Esophagus muscularis mucosa (tissue), 4 donors: ENCODE data around the gene PMVK. TPM values are rescaled to one million over a fixed set of nuclear protein-coding genes. Genes with fewer than 3 reads are reported as not detected.
"Not testable (repeated sequence)": the region's sequence is repeated elsewhere in the genome, so short reads cannot be mapped to it uniquely, and the experiment has no call there.

ENCODE experiments used
- DNase-seq: peaks from one replicate; pipeline ENCODE4 v3.0.0-alpha.2; 2017; ENCODE audit errors: extremely low spot score
- H3K27ac ChIP-seq, 4 donors: fragments of 200-600 bp; sonication (generic); replicated peaks in 1 of 4; 1 replicate in 3 of 4; 2 replicates in 1 of 4; pipeline ENCODE4 v1.5.1; 2016 to 2019; ENCODE audit warnings: mild to moderate bottlenecking in 1 of 4
- H3K27me3 ChIP-seq, 4 donors: fragments of 200-600 bp; sonication (generic); one replicate each; pipeline versions ENCODE4 v1.5.1 to v1.6.0; 2016 to 2019
- H3K36me3 ChIP-seq, 4 donors: fragments of 200-600 bp; sonication (generic); one replicate each; pipeline ENCODE4 v1.5.1; 2016 to 2019
- H3K4me1 ChIP-seq, 4 donors: fragments of 200-600 bp; sonication (generic); one replicate each; pipeline ENCODE4 v1.5.1; 2016 to 2019
- H3K4me3 ChIP-seq, 4 donors: fragments of 200-600 bp; sonication (generic); 1 replicate in 2 of 4; 2 replicates in 2 of 4; pipeline ENCODE4 v1.5.1; 2016 to 2019; ENCODE audit warnings: mild to moderate bottlenecking in 4 of 4, moderate library complexity in 1 of 4
- H3K9me3 ChIP-seq, 4 donors: fragments of 200-600 bp; sonication (generic); 1 replicate in 3 of 4; 2 replicates in 1 of 4; pipeline ENCODE4 v1.5.1; 2016 to 2019
- CTCF ChIP-seq, 3 experiments: fragments of 200-600 bp in 2 of 3; fragments of 450-650 bp in 1 of 3; sonication (generic) in 2 of 3; IDR thresholded peaks; one replicate each; pipeline ENCODE4 v1.5.1; 2017 to 2019; ENCODE audit warnings: antibody characterized with exemption in 3 of 3, mild to moderate bottlenecking in 2 of 3, moderate library complexity in 1 of 3
- EP300 ChIP-seq: sonication (generic); formaldehyde crosslinking; IDR thresholded peaks from one replicate; pipeline ENCODE4 v1.6.1; 2017; ENCODE audit warnings: antibody characterized with exemption
- POLR2A ChIP-seq: fragments of 450-650 bp; IDR thresholded peaks from one replicate; pipeline ENCODE4 v1.6.1; 2017; ENCODE audit warnings: antibody characterized with exemption, moderate library complexity, mild to moderate bottlenecking, low read depth
- POLR2AphosphoS5 ChIP-seq, 2 donors: sonication (generic); formaldehyde crosslinking; IDR thresholded peaks; one replicate each; pipeline ENCODE4 v1.6.1; 2017; ENCODE audit warnings: antibody characterized with exemption in 2 of 2
- WGBS: methylation state at CpG from one replicate; pipeline ENCODE4 v1.1.5; 2018; 5-methylcytosine and 5-hydroxymethylcytosine counted together
- intact Hi-C: fragments of 100-400 bp; cut with DNase I; formaldehyde crosslinking; loops from one replicate; pipeline ENCODE4 v1.15.1; 2023
- total RNA-seq, 4 donors: library from RNA; depleted of rRNA; stranded (reverse); fragments of >200 nt; gene quantifications; one replicate each; pipeline versions ENCODE4 v1.1.0 to v1.2.1, GENCODE V29; 2016

PMVK gene
- total RNA-seq, 4 donors from 2014 or later, result 15.9 to 26.2 (median 20.0) TPM

- H3K9me3 ChIP-seq, result no peaks in the 10 kb centered on the region
- WGBS, result 78% methylated on average over 2 of the region's 2 CpGs
- intact Hi-C loops, result no loop called here
Measured at GRCh38 chr1:154912755-154913154, 23.8 kb downstream of the PMVK start.

DNA sequence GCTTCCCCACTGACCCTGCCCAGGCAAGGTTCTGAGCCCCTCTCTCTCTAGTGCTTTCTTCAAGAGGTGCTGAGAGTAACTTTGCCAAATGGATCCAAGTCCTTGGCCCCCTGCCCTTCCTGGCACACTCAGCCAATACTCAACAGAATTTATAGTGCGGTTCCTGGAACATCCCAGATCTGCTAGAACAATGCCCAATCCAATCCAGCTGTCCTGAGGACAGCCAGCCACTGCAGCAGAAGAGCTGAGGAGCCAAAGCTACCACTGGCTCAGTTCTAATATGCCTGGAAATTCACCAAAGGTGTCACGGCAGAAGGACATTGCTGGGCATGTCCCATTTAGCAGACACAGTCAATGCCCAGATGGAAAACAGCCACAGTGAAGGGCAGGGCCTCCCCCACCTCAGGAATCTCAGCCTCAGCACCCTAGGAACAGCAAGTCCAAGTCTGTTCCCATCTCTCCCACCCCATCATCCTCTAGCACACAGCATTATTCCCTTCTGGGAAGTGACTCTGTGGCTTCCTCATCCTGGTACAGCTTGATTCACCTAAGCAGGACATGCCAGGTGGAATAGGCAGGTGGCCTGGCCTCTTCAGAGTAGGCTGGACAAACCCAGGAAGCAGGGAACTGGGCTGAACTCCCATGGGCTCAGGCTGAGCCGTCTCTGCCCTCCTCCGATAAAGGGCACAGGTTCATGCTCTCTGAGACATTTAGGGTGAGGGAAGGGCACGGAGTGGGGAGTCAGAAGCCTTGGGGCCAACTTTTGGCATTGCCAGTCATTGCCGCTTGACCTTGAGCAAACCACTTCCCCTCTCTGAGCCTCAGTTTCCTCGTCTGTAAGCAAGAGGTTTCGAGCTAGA, 24.6 kb downstream of the PMVK start:
- 88% methylated on average over 6 of the region's 8 CpGs for WGBS
- H3K27me3 ChIP-seq, result no peaks in the 10 kb centered on the region
- H3K4me1 ChIP-seq, result no peaks in the 10 kb centered on the region
- TF ChIP-seq CTCF (IDR thresholded peaks at IDR 0.05), result no peak
- no peak for TF ChIP-seq POLR2A
- no peak for TF ChIP-seq EP300
- no peak for TF ChIP-seq POLR2AphosphoS5 (IDR thresholded peaks at IDR 0.05)
- no peak overlapping the region for H3K4me3 ChIP-seq
- intact Hi-C loops, result no loop called here
- DNase-seq, result no peak
- H3K9me3 ChIP-seq, result no peaks in the 10 kb centered on the region
- H3K36me3 ChIP-seq, result peaks cover 0 to 4% (median 1%) of the 10 kb centered on the region in 4 donors
- H3K27ac ChIP-seq, result no peak overlapping the region

More at GRCh38 chr1:154912755-154913154, 23.8 kb downstream of the PMVK start:
- no peak overlapping the region for H3K4me3 ChIP-seq
- H3K27me3 ChIP-seq, result no peaks in the 10 kb centered on the region
- DNase-seq, result no peak
- no peaks in the 10 kb centered on the region for H3K4me1 ChIP-seq
- H3K36me3 ChIP-seq, result peaks cover 0 to 4% (median 1%) of the 10 kb centered on the region in 4 donors
- no peak overlapping the region for H3K27ac ChIP-seq
- TF ChIP-seq EP300, result no peak
- no peak for TF ChIP-seq CTCF (IDR thresholded peaks at IDR 0.05)
- no peak for TF ChIP-seq POLR2AphosphoS5 (IDR thresholded peaks at IDR 0.05)
- no peak for TF ChIP-seq POLR2A

GRCh38 chr1:154910851-154911250, 25.7 kb downstream of the PMVK start:
- no peak for TF ChIP-seq EP300
- no peak for TF ChIP-seq CTCF (IDR thresholded peaks at IDR 0.05)
- TF ChIP-seq POLR2A, result no peak
- no peak for TF ChIP-seq POLR2AphosphoS5 (IDR thresholded peaks at IDR 0.05)
- Histone ChIP-seq H3K4me3 (no peak overlapping the region), H3K4me1 (no peaks in the 10 kb centered on the region), H3K36me3 (peaks cover 0 to 4% (median 1%) of the 10 kb centered on the region in 4 donors), H3K27me3 (no peaks in the 10 kb centered on the region), H3K27ac (no peak overlapping the region), H3K9me3 (no peaks in the 10 kb centered on the region)
- no peak for DNase-seq
- intact Hi-C loops, result no loop called here
- 89% methylated on average over 5 of the region's 5 CpGs for WGBS

DNA sequence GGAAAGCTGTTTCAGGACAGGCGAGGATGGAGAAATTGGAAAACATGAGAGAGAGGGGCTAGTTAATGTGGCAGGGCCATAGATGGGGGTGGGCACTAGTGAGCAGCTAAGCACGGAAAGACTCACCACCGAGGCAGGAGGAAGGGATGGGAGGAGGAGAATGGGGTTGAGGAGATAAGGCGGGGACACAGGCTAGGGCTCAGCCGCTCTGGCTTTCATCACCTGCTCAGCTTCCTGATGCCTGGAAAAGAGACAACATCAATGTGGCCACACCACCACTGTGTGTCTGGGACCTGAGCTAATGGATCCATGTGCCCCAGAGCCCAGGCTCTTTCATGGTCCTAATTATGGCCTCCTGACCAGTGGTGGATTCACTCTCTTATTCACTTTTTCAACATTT, 27.6 kb downstream of the PMVK start:
- Histone ChIP-seq H3K4me3 (no peak overlapping the region), H3K36me3 (peaks cover 0 to 2% (median under 1%) of the 10 kb centered on the region in 4 donors), H3K9me3 (no peaks in the 10 kb centered on the region), H3K27me3 (no peaks in the 10 kb centered on the region), H3K4me1 (no peaks in the 10 kb centered on the region), H3K27ac (no peak overlapping the region)
- intact Hi-C loops, result no loop called here
- TF ChIP-seq CTCF (IDR thresholded peaks at IDR 0.05), result no peak
- no peak for TF ChIP-seq POLR2AphosphoS5 (IDR thresholded peaks at IDR 0.05)
- TF ChIP-seq EP300, result no peak
- no peak for TF ChIP-seq POLR2A
- DNase-seq, result no peak
- WGBS, result 90% methylated on average over 5 of the region's 5 CpGs

DNA sequence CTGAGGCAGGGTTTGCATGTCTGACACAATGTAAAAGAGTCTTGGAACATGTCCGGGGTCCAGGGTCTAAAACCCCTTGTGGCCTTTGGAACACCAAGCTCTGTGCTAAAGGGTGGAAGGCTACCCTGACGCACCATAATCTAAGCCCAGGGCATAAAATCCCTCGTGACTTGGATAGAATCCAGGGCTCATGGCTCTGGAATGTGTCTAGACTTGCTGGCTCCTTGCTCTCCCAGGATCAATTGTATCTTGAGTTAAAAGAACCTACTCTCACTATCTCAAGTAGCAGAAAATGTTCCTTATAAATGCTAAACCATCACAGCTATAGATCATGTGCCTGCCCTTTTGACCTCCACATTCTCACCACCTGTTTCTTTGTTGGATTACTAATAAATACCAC, 28.4 kb downstream of the PMVK start:
- intact Hi-C loops, H3K27me3 ChIP-seq, H3K36me3 ChIP-seq, H3K27ac ChIP-seq, H3K4me1 ChIP-seq, H3K9me3 ChIP-seq, DNase-seq, H3K4me3 ChIP-seq: not testable (repeated sequence)
- WGBS, result 73% methylated on average over 3 of the region's 3 CpGs
